Stimulated activated naive CD4-positive, alpha-beta T cell (primary cell): ENCODE results near the gene DNAI1.
"Not testable (repeated sequence)": the region's sequence is repeated elsewhere in the genome, so short reads cannot be mapped to it uniquely, and the experiment has no call there.

Source experiments
- DNase-seq, 6 experiments: peaks; one replicate each; lab custom pipeline; 2025; lab: John Stamatoyannopoulos, UW

The DNAI1 gene

GRCh38 chr9:34512131-34513078, 53.8 kb downstream of the DNAI1 start:
- no peak for DNase-seq

DNA sequence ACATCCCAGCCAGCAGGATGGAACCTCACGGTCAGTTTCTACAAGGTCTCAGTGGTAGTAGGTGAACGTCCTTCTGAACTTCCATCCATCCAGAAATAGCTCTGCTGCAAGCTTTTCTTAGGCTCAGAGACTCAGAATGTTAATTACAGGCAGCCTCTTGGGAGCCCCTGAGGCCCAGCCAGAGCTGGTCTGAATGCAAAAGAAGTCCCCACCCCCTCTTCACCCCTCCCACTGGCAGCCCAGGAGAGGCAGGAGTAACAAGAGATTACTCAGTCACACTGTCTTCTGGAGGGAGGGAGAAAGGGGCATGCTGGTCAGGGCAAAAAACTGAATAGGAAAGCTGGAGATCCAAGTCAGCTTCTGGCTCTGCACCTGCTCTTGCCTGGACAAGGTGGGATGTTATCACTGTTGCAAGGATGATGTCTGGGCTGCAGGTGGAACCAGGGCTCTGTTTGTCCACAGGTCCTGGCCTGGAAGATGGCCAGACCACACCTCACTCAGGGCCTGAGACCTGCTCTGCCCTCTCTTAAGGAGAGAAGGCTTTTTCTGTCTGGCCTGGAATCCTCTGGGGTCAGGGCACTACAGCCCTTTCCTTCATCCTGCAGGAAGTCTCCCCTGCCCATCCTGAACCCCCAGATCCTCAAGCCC, 55.1 kb downstream of the DNAI1 start:
- DNase-seq, result no peak

- no peak for DNase-seq
Measured at GRCh38 chr9:34514401-34514800, 55.8 kb downstream of the DNAI1 start.

- DNase-seq, result no peak
Measured at GRCh38 chr9:34514816-34515215, 56.2 kb downstream of the DNAI1 start.

DNA sequence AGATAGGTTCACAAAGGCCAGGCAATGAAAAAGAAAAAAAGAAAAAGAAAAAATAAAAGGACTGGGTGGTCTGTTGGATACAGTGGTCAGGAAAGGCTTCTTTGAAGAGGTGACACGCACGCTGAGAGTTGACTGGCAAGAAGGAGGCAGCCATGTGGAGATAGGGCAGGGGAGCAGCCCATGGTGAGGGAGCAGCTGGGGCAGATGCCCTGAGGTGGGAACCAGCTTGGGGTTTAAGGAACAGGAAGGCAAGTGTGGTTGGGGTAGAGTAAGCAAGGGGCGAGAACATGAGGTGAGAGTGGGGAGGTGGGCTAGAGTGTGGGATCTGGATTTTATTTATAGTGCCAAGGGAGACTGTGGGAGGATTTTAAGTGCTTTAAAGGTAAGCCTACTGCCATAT, 57.4 kb downstream of the DNAI1 start:
- DNase-seq, result no peak

- no peak for DNase-seq
Measured at GRCh38 chr9:34517185-34517584, 58.6 kb downstream of the DNAI1 start.

DNA sequence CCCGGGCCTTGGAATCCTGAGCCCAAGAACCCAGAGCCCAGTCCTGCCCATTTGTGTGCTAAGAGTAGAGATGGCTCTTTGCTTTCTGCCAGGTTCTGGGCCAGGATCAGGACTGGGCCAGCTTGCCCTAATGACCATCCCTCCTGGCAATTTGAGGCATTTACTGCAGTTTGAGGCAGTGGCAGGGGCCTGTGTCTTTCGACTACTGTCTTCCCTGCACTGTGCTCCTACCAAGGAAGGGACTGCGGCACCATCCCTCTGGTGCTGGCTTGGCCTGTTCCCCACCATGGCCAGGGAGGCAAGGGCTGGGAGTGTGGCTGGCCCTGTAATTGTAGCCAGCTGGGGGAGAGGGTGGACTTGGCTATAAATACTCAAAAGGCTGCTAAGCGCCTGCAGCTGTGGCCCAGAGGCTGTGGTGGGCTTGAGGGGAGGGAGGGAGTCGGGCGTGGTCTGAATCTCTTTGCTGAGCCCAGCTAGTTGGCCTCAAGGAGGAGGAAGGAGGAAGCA, 59.6 kb downstream of the DNAI1 start:
- DNase-seq, result no peak

GRCh38 chr9:34518896-34519295, 60.3 kb downstream of the DNAI1 start:
- no peak for DNase-seq

- no peak for DNase-seq
Measured at GRCh38 chr9:34519321-34520020, 60.9 kb downstream of the DNAI1 start.

DNA sequence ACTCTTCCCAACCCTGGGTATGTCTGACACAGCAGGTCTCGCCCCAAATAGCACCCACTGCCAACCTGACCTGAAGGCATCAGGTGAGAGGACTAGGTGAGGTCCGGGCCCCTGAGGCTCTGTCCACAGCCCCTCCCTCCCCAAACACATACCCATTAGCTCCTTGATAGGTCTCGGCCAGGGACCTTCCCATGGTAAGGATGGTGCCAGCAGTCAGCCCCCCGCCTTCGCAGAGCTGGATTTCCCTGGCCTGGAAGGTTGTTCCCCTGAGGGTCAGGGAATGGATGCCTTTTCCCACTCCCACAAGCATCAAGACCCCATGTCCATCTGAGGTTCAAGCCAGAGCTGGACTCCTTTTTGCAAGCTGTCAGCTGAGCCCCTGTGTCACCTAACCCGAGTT, 61.5 kb downstream of the DNAI1 start:
- no peak for DNase-seq

- no peak for DNase-seq
Measured at GRCh38 chr9:34520505-34521385, 62.1 kb downstream of the DNAI1 start.

DNA sequence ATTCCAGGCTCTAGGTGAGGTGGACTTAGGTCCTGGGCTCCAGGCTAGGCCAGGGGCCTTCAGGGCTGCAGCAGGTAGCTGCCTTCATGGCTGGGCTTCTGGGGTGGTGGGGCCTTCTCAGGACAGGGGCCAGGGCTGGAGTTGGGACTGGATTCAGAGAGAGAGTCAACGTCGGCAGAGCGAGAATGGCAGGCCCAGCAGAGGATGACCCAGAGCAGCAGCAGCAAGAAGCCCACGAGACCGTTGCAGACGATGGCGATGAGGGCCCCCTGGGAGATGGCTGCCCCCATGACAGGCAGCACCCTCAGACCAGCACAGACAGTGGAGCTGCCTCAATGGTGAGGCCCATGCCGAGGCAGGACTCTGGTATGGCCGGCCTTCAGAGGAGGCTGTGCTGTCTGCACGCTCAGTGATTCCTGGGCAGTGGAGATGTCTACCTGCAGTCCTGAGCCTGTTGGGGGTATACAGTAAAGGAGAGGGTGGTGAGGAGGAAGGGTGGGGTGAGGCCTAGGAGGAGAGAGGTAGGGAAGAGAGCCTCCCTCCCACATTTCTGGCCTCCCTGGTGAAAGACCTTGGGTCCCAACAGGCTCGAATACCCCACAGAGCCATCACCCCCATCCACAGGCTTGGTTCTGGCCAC, 62.9 kb downstream of the DNAI1 start:
- DNase-seq, result no peak

DNA sequence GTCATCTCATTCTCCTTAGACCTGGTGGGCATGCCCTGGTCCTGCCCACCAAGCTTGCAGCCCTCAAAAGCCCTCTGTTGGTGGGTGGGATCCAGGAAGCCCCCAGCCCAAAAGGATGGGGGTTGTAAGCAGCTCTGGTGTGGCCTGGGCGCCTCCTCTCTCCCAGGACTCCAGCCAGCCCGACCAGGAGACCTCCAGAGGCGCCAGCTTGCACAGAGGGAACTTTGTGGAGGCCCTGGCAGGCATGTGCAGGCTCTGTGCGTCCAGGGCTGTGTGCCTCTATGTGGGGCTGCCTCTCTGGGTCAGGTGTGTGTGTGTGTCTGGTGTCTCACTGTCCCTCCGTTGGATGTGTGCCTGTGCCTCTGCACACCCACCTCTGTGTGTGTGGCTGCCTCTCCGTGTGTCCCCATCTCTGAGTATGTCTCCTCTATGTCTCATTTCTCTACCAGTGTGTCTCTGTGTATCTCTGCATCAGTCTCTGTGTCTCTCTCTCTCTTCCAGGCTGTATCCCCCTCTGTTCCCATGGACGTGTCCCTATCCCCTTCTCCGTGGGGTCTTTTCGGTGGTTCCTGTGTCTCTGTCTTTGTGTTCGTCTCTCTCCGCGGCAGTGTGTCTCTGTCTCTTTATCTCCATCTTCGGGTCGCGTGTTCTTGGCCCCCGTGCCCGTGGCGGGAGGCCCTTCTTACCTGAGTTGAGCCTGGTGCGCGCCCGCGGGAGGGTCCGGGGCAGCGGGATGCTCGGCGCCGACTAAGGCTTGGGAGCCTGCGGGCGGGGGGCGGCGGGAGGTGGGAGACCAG, 63.7 kb downstream of the DNAI1 start:
- peak in 2 of 6 experiments; percentile 23 to 43 for DNase-seq

- DNase-seq, result peak; percentile 78 to 92 (median 87)
Measured at GRCh38 chr9:34522971-34523797, 64.6 kb downstream of the DNAI1 start, which contains the start of gene ENHO. Gene ENHO, minus strand, starts transcription at chr9:34522990. Its CDS starts 1,295 bp downstream, at chr9:34521695.

DNA sequence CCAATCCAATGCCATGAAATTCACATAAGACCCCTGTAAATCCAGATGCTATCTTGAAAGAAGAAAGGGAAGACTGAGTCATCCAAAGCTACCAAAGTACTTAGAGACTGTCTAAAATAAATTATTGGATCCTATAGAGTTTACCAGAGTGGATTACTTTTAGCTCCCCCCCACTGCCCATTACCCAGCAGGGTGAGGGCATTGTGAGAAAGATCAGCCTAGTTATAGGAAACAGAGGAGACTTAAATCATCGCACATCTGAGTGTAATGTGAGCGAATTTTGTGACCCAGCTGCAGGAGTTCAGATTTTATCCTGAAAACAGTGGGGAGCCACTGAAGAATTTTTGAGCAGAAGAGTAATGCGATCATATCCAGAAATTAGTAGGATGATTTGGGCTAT, 65.7 kb downstream of the DNAI1 start:
- no peak for DNase-seq

- DNase-seq, result no peak
Measured at GRCh38 chr9:34526026-34526425, 67.4 kb downstream of the DNAI1 start.

DNA sequence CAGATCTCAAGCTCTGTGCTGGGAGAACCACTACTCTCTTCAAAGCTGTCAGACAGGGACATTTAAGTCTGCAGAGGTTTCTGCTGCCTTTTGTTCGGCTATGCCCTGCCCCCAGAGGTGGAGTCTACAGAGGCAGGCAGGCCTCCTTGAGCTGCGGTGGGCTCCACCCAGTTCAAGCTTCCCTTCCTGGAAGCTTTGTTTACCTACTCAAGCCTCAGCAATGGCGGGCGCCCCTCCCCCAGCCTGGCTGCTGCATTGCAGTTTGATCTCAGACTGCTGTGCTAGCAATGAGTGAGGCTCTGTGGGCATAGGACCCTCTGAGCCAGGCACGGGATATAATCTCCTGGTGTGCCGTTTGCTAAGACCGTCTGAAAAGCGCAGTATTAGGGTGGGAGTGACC, 73.4 kb downstream of the DNAI1 start:
- not testable (repeated sequence) for DNase-seq

DNA sequence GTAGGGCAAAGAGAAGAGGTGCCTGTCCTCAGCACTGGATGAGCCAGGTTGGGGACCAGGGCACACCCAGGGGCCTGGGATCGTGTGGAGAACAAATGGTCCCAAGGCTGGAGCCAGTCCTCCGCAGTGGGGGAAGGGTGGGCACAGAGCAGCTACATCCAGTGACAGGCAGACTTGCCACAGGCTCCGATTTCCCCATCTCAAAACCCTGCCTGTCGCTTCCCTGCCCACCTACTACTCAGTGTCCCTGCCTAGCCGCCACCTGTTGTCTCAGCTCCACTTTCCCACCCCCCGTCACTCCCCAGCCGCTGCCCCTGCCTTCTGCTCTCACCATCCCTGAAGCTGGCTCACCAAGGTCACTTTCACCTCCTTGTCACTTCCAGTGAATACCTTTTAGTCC, 78.1 kb downstream of the DNAI1 start:
- DNase-seq, result no peak

- no peak for DNase-seq
Measured at GRCh38 chr9:34540827-34541226, 82.2 kb downstream of the DNAI1 start.
